Tibial nerve (tissue), 4 donors: ENCODE measurements around the gene KIF2C.
"Not testable (repeated sequence)": the region's sequence is repeated elsewhere in the genome, so short reads cannot be mapped to it uniquely, and the experiment has no call there.

Source experiments
- CTCF ChIP-seq, 5 experiments: fragments of 200-600 bp in 3 of 5; fragments of 450-650 bp in 2 of 5; sonication (generic) in 3 of 5; IDR thresholded peaks; one replicate each; pipeline ENCODE4 v1.5.1; 2016 to 2019; ENCODE audit warnings: antibody characterized with exemption in 5 of 5, mild to moderate bottlenecking in 3 of 5, moderate library complexity in 2 of 5
- EP300 ChIP-seq, 2 donors: sonication (generic); formaldehyde crosslinking; IDR thresholded peaks; one replicate each; pipeline ENCODE4 v1.6.1; 2017; ENCODE audit warnings: antibody characterized with exemption in 2 of 2, mild to moderate bottlenecking in 1 of 2
- POLR2A ChIP-seq, 2 donors: fragments of 450-650 bp; IDR thresholded peaks; one replicate each; pipeline ENCODE4 v1.6.1; 2017; ENCODE audit warnings: antibody characterized with exemption in 2 of 2, mild to moderate bottlenecking in 2 of 2, moderate library complexity in 2 of 2

- TF ChIP-seq CTCF, EP300, POLR2A (IDR thresholded peaks at IDR 0.05): not testable (repeated sequence)
These were observed 40.3 kb upstream of the KIF2C start for GRCh38 chr1:44699375-44699774.
